Skin of body (tissue), 2 donors: ENCODE measurements around the gene PTPN21. TPM values are rescaled to one million over a fixed set of nuclear protein-coding genes. Genes with fewer than 3 reads are reported as not detected.
A peak's percentile ranks its signal among the peaks of the same experiment; 100 is the strongest.
"Not testable (repeated sequence)": the region's sequence is repeated elsewhere in the genome, so short reads cannot be mapped to it uniquely, and the experiment has no call there.

Source experiments
- DNase-seq: peaks from one replicate; lab custom pipeline; 2025; lab: John Stamatoyannopoulos, UW
- total RNA-seq: library from RNA; depleted of rRNA; stranded (reverse); fragments of >200 nt; gene quantifications from one replicate; pipeline ENCODE4 v1.2.3, GENCODE V29; 2014

Gene PTPN21
- total RNA-seq, 1 donor from 2014 or later = 13.8 TPM

GRCh38 chr14:88552876-88553275, 1.9 kb downstream of the PTPN21 start:
- DNase-seq = no peak

- DNase-seq = peak; percentile 43
Observed at GRCh38 chr14:88551980-88552431, 2.8 kb downstream of the PTPN21 start.

GRCh38 chr14:88551094-88551870, 3.5 kb downstream of the PTPN21 start:
- DNase-seq = peak; percentile 20

- DNase-seq = no peak
Observed at GRCh38 chr14:88550078-88550477, 4.7 kb downstream of the PTPN21 start.

- DNase-seq = no peak
Observed at GRCh38 chr14:88547386-88547780, 7.4 kb downstream of the PTPN21 start.

GRCh38 chr14:88546621-88547385, 8.0 kb downstream of the PTPN21 start:
- DNase-seq = no peak

GRCh38 chr14:88545256-88545655, 9.6 kb downstream of the PTPN21 start:
- no peak for DNase-seq

GRCh38 chr14:88542857-88543795, 11.7 kb downstream of the PTPN21 start:
- no peak for DNase-seq

- DNase-seq = no peak
Observed at GRCh38 chr14:88541324-88541723, 13.5 kb downstream of the PTPN21 start.

GRCh38 chr14:88535813-88536212, 19.0 kb downstream of the PTPN21 start:
- DNase-seq = no peak

GRCh38 chr14:88535149-88535548, 19.7 kb downstream of the PTPN21 start:
- no peak for DNase-seq

- no peak for DNase-seq
Observed at GRCh38 chr14:88533064-88533602, 21.7 kb downstream of the PTPN21 start.

- not testable (repeated sequence) for DNase-seq
Observed at GRCh38 chr14:88529889-88530288, 24.9 kb downstream of the PTPN21 start.

GRCh38 chr14:88522393-88522792, 32.4 kb downstream of the PTPN21 start:
- DNase-seq = no peak

- DNase-seq = no peak
Observed at GRCh38 chr14:88521818-88522217, 33.0 kb downstream of the PTPN21 start.

- DNase-seq = no peak
Observed at GRCh38 chr14:88519907-88520306, 34.9 kb downstream of the PTPN21 start.

GRCh38 chr14:88518592-88519512, 36.0 kb downstream of the PTPN21 start:
- DNase-seq = no peak

- no peak for DNase-seq
Observed at GRCh38 chr14:88516861-88517357, 37.9 kb downstream of the PTPN21 start.

GRCh38 chr14:88515499-88516221, 39.1 kb downstream of the PTPN21 start:
- DNase-seq = no peak
